A673 (cell line): Measurements from ENCODE around the gene SECTM1. TPM values are rescaled to one million over a fixed set of nuclear protein-coding genes. Genes with fewer than 3 reads are reported as not detected.

ENCODE experiments used
- BruUV-seq: library from RNA; stranded (reverse); fragments of 400-500 nt; replicated peaks from 2 replicates; lab custom pipeline; 2021; lab: Mats Ljungman, UMichigan
- CTCF ChIA-PET: fragments of 300-600 bp; sonication (Branson Sonifier 250); formaldehyde crosslinking; loops from one replicate; lab custom pipeline; 2022; ENCODE audit warnings: antibody characterized with exemption; lab: Charles Lee
- POLR2A ChIA-PET: fragments of 300-600 bp; sonication (Branson Sonifier 250); formaldehyde crosslinking; loops from one replicate; lab custom pipeline; 2022; ENCODE audit warnings: antibody characterized with exemption; ENCODE audit not compliant: low non-redundant PET; lab: Charles Lee
- DNase-seq: peaks from one replicate; pipeline ENCODE4 v3.0.0-alpha.2; 2015; ENCODE audit warnings: low spot score
- H3K27ac ChIP-seq: fragments of 200-600 bp; sonication (generic); 2 replicates; pipeline ENCODE4 v1.5.1; 2016; ENCODE audit warnings: mixed run types, low read depth, mild to moderate bottlenecking, mixed read lengths, antibody characterized with exemption, low read length; ENCODE audit not compliant: poor library complexity, severe bottlenecking
- H3K27me3 ChIP-seq: fragments of 200-600 bp; sonication (generic); replicated peaks from 2 replicates; pipeline ENCODE4 v1.6.1; 2017; ENCODE audit warnings: mixed run types, low read depth, mild to moderate bottlenecking, mixed read lengths, antibody characterized with exemption, low read length; ENCODE audit not compliant: insufficient read depth, poor library complexity
- H3K36me3 ChIP-seq: fragments of 200-600 bp; sonication (generic); 2 replicates; pipeline ENCODE4 v1.6.1; 2016; ENCODE audit warnings: mixed run types, mild to moderate bottlenecking, mixed read lengths, antibody characterized with exemption, low read length; ENCODE audit not compliant: insufficient read depth, poor library complexity, severe bottlenecking
- H3K4me1 ChIP-seq: fragments of 200-600 bp; sonication (generic); 2 replicates; pipeline ENCODE4 v1.6.1; 2017; ENCODE audit warnings: mixed run types, mild to moderate bottlenecking, mixed read lengths, antibody characterized with exemption, low read length; ENCODE audit not compliant: insufficient read depth, poor library complexity, severe bottlenecking
- H3K4me3 ChIP-seq: fragments of 200-600 bp; sonication (generic); 2 replicates; pipeline ENCODE4 v1.5.1; 2016; ENCODE audit warnings: low read depth, mixed run types, mild to moderate bottlenecking, mixed read lengths, low read length; ENCODE audit not compliant: poor library complexity, severe bottlenecking
- H3K9me3 ChIP-seq: fragments of 200-600 bp; sonication (generic); 2 replicates; pipeline ENCODE4 v1.6.1; 2016; ENCODE audit warnings: mixed run types, low read depth, mild to moderate bottlenecking, mixed read lengths, antibody characterized with exemption, low read length; ENCODE audit not compliant: poor library complexity, severe bottlenecking
- EZH2 ChIP-seq: fragments of 200-600 bp; sonication (generic); IDR thresholded peaks from 2 replicates; pipeline ENCODE4 v1.6.1; 2017; ENCODE audit warnings: borderline replicate concordance, low read depth, mild to moderate bottlenecking, mixed read lengths, antibody characterized with exemption, low read length; ENCODE audit not compliant: poor library complexity, severe bottlenecking
- intact Hi-C: fragments of 100-400 bp; cut with micrococcal nuclease; formaldehyde crosslinking; loops from one replicate; pipeline ENCODE4 v1.10.0; 2022; ENCODE audit not compliant: unreplicated experiment
- total RNA-seq: library from RNA; stranded (reverse); gene quantifications from 2 replicates; pipeline ENCODE4 v1.2.3, GENCODE V29; 2021
- TF ChIP-seq, protein P1 (sequence below): fragments of 300-800, 200-600 bp; sonication (generic); conservative IDR thresholded peaks from 2 replicates; pipeline ENCODE4 v1.5.1; 2017; ENCODE audit warnings: low read depth, mild to moderate bottlenecking, antibody characterized with exemption, low read length, moderate library complexity, mixed read lengths

SECTM1 gene
- total RNA-seq, 1 experiment from 2014 or later, result 1.4 TPM

- intact Hi-C loops, result loop anchor here (5.0 kb wide), 1 partner anchor 412 kb away; no protein-coding TSS in a partner anchor
- ChIA-PET POLR2A (no interaction called here), CTCF (interaction anchor here (0.6 kb wide), 1 partner anchor 45 kb away, joined by 7 read pairs; no protein-coding TSS in a partner anchor)
- TF ChIP-seq, protein P1, sequence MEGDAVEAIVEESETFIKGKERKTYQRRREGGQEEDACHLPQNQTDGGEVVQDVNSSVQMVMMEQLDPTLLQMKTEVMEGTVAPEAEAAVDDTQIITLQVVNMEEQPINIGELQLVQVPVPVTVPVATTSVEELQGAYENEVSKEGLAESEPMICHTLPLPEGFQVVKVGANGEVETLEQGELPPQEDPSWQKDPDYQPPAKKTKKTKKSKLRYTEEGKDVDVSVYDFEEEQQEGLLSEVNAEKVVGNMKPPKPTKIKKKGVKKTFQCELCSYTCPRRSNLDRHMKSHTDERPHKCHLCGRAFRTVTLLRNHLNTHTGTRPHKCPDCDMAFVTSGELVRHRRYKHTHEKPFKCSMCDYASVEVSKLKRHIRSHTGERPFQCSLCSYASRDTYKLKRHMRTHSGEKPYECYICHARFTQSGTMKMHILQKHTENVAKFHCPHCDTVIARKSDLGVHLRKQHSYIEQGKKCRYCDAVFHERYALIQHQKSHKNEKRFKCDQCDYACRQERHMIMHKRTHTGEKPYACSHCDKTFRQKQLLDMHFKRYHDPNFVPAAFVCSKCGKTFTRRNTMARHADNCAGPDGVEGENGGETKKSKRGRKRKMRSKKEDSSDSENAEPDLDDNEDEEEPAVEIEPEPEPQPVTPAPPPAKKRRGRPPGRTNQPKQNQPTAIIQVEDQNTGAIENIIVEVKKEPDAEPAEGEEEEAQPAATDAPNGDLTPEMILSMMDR, result no peak
- TF ChIP-seq EZH2, result no peak
- no TSS peak for BruUV-seq
- Histone ChIP-seq H3K36me3 (no peaks in the 10 kb centered on the region), H3K4me3 (no peak overlapping the region), H3K9me3 (no peaks in the 10 kb centered on the region), H3K27me3 (no peaks in the 10 kb centered on the region), H3K27ac (no peak overlapping the region), H3K4me1 (no peaks in the 10 kb centered on the region)
- DNase-seq, result no peak
These were observed 21.3 kb upstream of the SECTM1 start for GRCh38 chr17:82354804-82355308.

DNA sequence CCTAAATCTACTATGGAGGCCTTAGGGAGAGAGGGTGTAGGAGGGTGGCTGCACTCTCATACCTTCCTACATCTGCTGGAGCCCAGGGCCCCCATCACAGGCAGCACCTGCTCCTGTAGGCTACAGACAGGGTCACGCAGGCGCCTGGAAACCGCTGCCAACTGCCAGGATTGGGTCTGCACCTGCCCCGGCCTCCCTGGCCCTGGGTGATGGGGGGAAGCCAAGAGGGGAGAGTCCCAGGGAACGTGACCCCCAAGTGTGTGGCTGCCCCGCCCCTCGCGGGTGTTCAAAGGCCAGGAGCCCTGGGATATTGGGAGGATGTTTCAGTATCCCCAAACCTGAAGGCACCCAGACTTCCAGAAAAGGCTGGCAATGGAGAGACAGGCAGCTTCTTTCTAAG is 19.9 kb upstream of the SECTM1 start:
- Histone ChIP-seq H3K9me3 (no peaks in the 10 kb centered on the region), H3K27ac (no peak overlapping the region), H3K4me3 (no peak overlapping the region), H3K27me3 (no peaks in the 10 kb centered on the region), H3K36me3 (no peaks in the 10 kb centered on the region), H3K4me1 (peaks cover 14% of the 10 kb centered on the region)
- no peak for DNase-seq
- POLR2A ChIA-PET, result no interaction called here
- TF ChIP-seq EZH2, result no peak
- TF ChIP-seq, protein P1, result no peak
- no TSS peak for BruUV-seq
- intact Hi-C loops, result loop anchor here (5.0 kb wide), 1 partner anchor 414 kb away; no protein-coding TSS in a partner anchor
- CTCF ChIA-PET, result no interaction called here

DNA sequence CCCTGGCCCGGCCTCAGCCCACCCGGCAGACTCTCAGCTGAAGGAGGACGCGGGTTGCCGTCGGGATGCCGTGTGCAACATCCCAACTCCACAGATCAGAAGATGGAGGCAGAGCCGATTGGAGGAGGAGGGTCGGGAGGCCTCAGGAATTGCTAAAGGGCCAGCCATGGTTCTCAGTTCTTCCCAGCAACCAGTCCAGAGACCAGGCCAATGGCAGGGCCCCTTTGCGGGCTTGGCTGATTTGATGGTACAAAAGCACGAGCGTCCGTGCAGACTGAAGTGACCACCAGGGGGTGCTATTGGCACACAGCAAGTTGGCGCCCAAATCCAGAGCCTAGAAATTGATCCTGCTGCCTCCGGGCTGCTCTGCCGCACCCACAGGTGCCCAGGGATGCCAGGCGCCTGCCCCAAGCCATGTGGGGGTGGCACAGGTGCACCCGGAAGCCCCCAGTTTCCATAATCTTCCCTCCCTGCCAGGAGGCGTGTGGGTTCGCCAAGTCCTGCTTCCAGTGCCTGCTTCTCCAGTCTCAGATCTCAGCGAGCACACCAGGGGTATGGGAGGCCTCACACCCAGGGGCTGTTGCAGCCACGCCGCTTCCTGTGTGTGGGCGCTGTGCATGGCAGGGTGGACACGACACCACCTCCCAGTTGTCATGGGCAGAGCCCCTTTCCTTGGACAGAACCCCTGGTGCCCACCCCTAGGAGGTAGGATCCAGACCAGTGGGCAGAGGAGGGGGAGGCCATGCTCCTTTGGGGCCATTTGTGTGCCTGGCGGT is 18.3 kb upstream of the SECTM1 start:
- no peaks in the 10 kb centered on the region for H3K27me3 ChIP-seq
- no peak overlapping the region for H3K27ac ChIP-seq
- peaks cover 17% of the 10 kb centered on the region for H3K4me1 ChIP-seq
- intact Hi-C loops, result loop anchor here (1.0 to 5.0 kb wide), 2 partner anchors 62 to 415 kb away; no protein-coding TSS in a partner anchor
- no peaks in the 10 kb centered on the region for H3K36me3 ChIP-seq
- no peaks in the 10 kb centered on the region for H3K9me3 ChIP-seq
- no peak for TF ChIP-seq EZH2
- TF ChIP-seq, protein P1, result peak; percentile 92
- DNase-seq, result peak; percentile 89
- BruUV-seq, result no TSS peak
- CTCF ChIA-PET, result no interaction called here
- no peak overlapping the region for H3K4me3 ChIP-seq
- POLR2A ChIA-PET, result interaction anchor here (0.6 kb wide), 1 partner anchor 79 kb away, joined by 5 read pairs; the partner anchor contains the start of gene CSNK1D
